Measurements from ENCODE around the gene MREG.

Gene MREG

DNA sequence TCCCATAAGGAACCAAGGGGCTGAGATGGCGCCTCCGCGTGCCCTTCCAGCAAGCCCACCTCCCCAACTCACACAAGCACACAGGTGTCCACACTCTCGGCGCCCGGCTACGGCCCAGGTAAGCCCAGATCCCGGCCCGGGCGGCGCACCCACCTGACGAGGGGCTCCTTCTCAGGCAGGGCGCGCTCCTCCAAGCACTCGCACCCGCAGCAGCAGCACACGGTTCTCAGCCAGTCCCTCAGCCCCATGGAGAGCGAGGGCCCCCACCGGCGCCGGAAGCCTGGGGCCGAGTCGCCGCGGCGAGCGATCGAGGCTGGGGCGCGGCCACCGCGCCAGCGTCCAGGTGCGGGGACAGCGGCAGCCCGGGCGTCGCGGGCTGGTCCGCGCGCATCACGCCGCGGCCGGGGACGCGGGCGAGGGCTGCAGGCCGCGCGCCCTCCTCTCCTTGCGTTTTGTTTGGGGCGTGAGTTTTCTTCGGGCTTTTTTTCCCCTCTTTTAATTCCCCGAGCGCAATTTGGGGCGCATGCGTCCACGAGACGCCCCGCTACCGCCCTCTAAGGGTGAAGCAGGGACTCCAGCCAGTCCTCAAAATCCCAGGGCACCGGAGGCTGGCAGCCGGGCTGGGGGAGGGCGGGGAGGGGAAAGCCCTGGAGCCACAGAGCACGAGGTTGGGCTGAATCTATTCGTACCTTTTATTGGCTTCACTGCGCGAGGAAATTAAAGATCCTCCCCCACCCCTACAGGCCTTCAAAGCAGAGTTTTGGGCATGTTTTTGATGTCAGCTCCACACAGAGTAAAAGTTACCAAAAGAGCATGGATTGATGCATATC lies at the start of gene MREG:
Gene MREG (minus strand): TSS at position 472 of the 830 bp plus-strand sequence. CDS start 224 bp downstream, at position 248.
- in situ Hi-C loops (cut with MboI; ENCODE audit: low pct_unique_long_range_greater_than_20kb, low sequenced_read_pairs, unreplicated experiment): no loop called here
- DNase-seq (ENCODE audit: low spot score): peak; percentile 92
- peak; percentile 80 for TF ChIP-seq CTCF (IDR thresholded peaks at IDR 0.05; ENCODE audit: extremely low read depth, insufficient read depth, missing control alignments)

- no peak for DNase-seq (ENCODE audit: low spot score)
- in situ Hi-C loops (cut with MboI; ENCODE audit: low pct_unique_long_range_greater_than_20kb, low sequenced_read_pairs, unreplicated experiment): no loop called here
- TF ChIP-seq CTCF (IDR thresholded peaks at IDR 0.05; ENCODE audit: extremely low read depth, insufficient read depth, missing control alignments): peak; percentile 15
Observed at GRCh38 chr2:216059233-216059834, 46.0 kb upstream of the MREG start.

DNA sequence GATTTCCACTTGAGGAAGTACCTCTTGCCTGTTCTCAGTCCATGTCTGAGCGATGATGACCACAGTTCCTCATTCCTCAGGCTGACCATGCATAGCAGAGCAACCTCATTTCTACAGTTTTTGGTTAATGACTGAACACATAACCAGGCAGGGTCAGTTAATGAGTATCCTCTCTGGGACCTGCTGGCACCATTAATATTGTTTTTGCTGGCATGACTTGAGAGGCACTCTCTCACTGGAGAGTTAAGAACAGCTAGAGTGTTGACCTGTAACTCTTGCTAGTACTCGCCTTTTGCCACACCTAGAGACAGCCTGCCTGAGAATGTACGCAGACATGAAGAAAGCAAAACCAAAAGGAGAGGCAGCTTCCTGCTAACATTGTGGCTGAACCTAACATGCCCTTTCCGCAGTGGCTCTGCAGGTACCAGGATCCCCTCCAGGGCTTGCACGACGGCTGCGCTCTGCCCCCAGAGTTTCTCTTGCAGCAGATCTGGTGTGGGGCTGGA lies 44.4 kb upstream of the MREG start:
- no peak for TF ChIP-seq CTCF (IDR thresholded peaks at IDR 0.05; ENCODE audit: extremely low read depth, insufficient read depth, missing control alignments)
- DNase-seq (ENCODE audit: low spot score): peak; percentile 71
- in situ Hi-C loops (cut with MboI; ENCODE audit: low pct_unique_long_range_greater_than_20kb, low sequenced_read_pairs, unreplicated experiment): no loop called here

- DNase-seq (ENCODE audit: low spot score): peak; percentile 31
- in situ Hi-C loops (cut with MboI; ENCODE audit: low pct_unique_long_range_greater_than_20kb, low sequenced_read_pairs, unreplicated experiment): no loop called here
- no peak for TF ChIP-seq CTCF (IDR thresholded peaks at IDR 0.05; ENCODE audit: extremely low read depth, insufficient read depth, missing control alignments)
Observed at GRCh38 chr2:216056739-216057138, 43.4 kb upstream of the MREG start.

DNA sequence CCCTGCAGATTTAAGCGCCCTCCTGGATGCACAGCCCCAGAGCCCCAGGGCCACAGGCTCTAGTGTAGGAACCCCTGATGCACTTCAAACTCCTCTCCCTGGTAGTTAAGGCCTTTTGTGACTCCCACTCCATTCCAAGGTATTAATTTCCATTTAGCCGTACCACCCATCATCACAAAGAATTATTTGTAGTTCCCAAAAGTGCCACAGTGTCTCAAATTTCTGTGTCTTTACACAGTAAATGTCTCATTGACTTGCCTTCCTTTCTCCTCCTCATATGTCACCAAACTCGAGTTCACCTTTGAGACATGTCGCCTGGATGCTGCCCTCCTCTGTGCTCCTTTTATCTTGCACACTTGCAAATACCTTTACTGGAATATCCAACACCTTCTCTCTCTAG lies 42.3 kb upstream of the MREG start:
- in situ Hi-C loops (cut with MboI; ENCODE audit: low pct_unique_long_range_greater_than_20kb, low sequenced_read_pairs, unreplicated experiment): no loop called here
- TF ChIP-seq CTCF (IDR thresholded peaks at IDR 0.05; ENCODE audit: extremely low read depth, insufficient read depth, missing control alignments): no peak
- DNase-seq (ENCODE audit: low spot score): no peak

DNA sequence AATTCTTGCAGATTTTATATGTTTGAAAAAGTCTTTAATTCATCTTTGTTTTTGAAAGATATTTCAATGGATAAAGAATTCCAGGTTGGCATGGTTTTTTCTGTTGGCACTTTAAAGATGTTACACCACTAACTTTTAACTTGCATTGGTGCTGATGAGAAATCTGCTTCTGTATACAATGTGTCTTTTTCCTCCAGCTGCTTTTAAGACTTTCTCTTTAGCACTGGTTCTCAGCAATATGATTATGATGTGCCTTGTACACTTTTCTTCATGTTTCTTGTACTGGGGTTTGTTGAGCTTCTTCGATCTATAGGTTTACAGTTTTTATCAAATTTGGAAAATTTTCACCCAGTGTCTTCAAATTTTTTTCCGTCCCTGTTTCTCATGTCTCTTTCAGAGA lies 39.1 kb upstream of the MREG start:
- DNase-seq (ENCODE audit: low spot score): no peak
- in situ Hi-C loops (cut with MboI; ENCODE audit: low pct_unique_long_range_greater_than_20kb, low sequenced_read_pairs, unreplicated experiment): no loop called here
- no peak for TF ChIP-seq CTCF (IDR thresholded peaks at IDR 0.05; ENCODE audit: extremely low read depth, insufficient read depth, missing control alignments)
